ENCODE measurements around the gene LAMA2. TPM values are rescaled to one million over a fixed set of nuclear protein-coding genes. Genes with fewer than 3 reads are reported as not detected.

The LAMA2 gene
- total RNA-seq, 1 donor from 2014 or later = 138 TPM

- intact Hi-C loops (cut with micrococcal nuclease) = no loop called here
- ATAC-seq = no peak
- no peak for DNase-seq
Measured at GRCh38 chr6:129191235-129191634, 308.3 kb downstream of the LAMA2 start.

GRCh38 chr6:129192458-129192989 lies 309.6 kb downstream of the LAMA2 start:
- intact Hi-C loops (cut with micrococcal nuclease) = no loop called here
- DNase-seq (no peak), ATAC-seq (no peak)

- intact Hi-C loops (cut with micrococcal nuclease) = no loop called here
- no peak for DNase-seq
- no peak for ATAC-seq
Measured at GRCh38 chr6:129194306-129194941, 311.5 kb downstream of the LAMA2 start.

- ATAC-seq = no peak
- intact Hi-C loops (cut with micrococcal nuclease) = no loop called here
Measured at GRCh38 chr6:129195161-129195560, 312.2 kb downstream of the LAMA2 start.

GRCh38 chr6:129195643-129196042 lies 312.7 kb downstream of the LAMA2 start:
- intact Hi-C loops (cut with micrococcal nuclease) = no loop called here
- ATAC-seq (no peak), DNase-seq (no peak)

More at GRCh38 chr6:129195161-129195560, 312.2 kb downstream of the LAMA2 start:
- DNase-seq = no peak

GRCh38 chr6:129197154-129197553 lies 314.2 kb downstream of the LAMA2 start:
- no peak for DNase-seq
- ATAC-seq = peak; percentile 18
- intact Hi-C loops (cut with micrococcal nuclease) = no loop called here

- DNase-seq (no peak), ATAC-seq (no peak)
- intact Hi-C loops (cut with micrococcal nuclease) = no loop called here
Measured at GRCh38 chr6:129200151-129200550, 317.2 kb downstream of the LAMA2 start.

GRCh38 chr6:129203190-129203900 lies 320.4 kb downstream of the LAMA2 start:
- ATAC-seq (peak; percentile 22), DNase-seq (no peak)
- intact Hi-C loops (cut with micrococcal nuclease) = no loop called here

- intact Hi-C loops (cut with micrococcal nuclease) = no loop called here
- no peak for ATAC-seq
- no peak for DNase-seq
Measured at GRCh38 chr6:129206821-129207220, 323.9 kb downstream of the LAMA2 start.

GRCh38 chr6:129207832-129208231 lies 324.9 kb downstream of the LAMA2 start:
- DNase-seq = no peak
- intact Hi-C loops (cut with micrococcal nuclease) = no loop called here
- no peak for ATAC-seq

GRCh38 chr6:129208415-129209034 lies 325.6 kb downstream of the LAMA2 start:
- no peak for DNase-seq
- no peak for ATAC-seq
- intact Hi-C loops (cut with micrococcal nuclease) = no loop called here

GRCh38 chr6:129209355-129209754 lies 326.4 kb downstream of the LAMA2 start:
- DNase-seq (no peak), ATAC-seq (no peak)
- intact Hi-C loops (cut with micrococcal nuclease) = no loop called here

- no peak for DNase-seq
- intact Hi-C loops (cut with micrococcal nuclease) = no loop called here
- peak; percentile 36 for ATAC-seq
Measured at GRCh38 chr6:129210684-129211083, 327.7 kb downstream of the LAMA2 start.

- intact Hi-C loops (cut with micrococcal nuclease) = no loop called here
- no peak for DNase-seq
- no peak for ATAC-seq
Measured at GRCh38 chr6:129211626-129212025, 328.7 kb downstream of the LAMA2 start.

GRCh38 chr6:129212081-129212480 lies 329.1 kb downstream of the LAMA2 start:
- no peak for ATAC-seq
- intact Hi-C loops (cut with micrococcal nuclease) = no loop called here
- no peak for DNase-seq

GRCh38 chr6:129215246-129215645 lies 332.3 kb downstream of the LAMA2 start:
- ATAC-seq (no peak), DNase-seq (no peak)
- intact Hi-C loops (cut with micrococcal nuclease) = no loop called here

GRCh38 chr6:129215916-129216520 lies 333.1 kb downstream of the LAMA2 start:
- ATAC-seq = no peak
- no peak for DNase-seq
- intact Hi-C loops (cut with micrococcal nuclease) = no loop called here

GRCh38 chr6:129217701-129218100 lies 334.8 kb downstream of the LAMA2 start:
- no peak for DNase-seq
- intact Hi-C loops (cut with micrococcal nuclease) = no loop called here
- no peak for ATAC-seq

GRCh38 chr6:129233458-129234134 lies 350.7 kb downstream of the LAMA2 start:
- intact Hi-C loops (cut with micrococcal nuclease) = no loop called here
- ATAC-seq = no peak
- no peak for DNase-seq
